DOHH2 (cell line): Measurements from ENCODE around the gene VAV2.

Experiments
- H3F3A ChIP-seq: fragments of 200-600 bp; sonication (generic), shearing (Covaris generic); 2 replicates; pipeline ENCODE4 v1.6.0; 2016; ENCODE audit warnings: antibody characterized with exemption, mild to moderate bottlenecking; ENCODE audit not compliant: control insufficient read depth, insufficient read depth
- H3K27ac ChIP-seq: fragments of 200-600 bp; sonication (generic); 2 replicates; pipeline ENCODE4 v1.5.1; 2014; ENCODE audit warnings: low read depth, mild to moderate bottlenecking, low read length, moderate library complexity
- H3K27me3 ChIP-seq: fragments of 200-600 bp; sonication (generic); 2 replicates; pipeline ENCODE4 v1.6.1; 2014; ENCODE audit warnings: mild to moderate bottlenecking, low read length, mixed read lengths; ENCODE audit not compliant: control insufficient read depth
- H3K36me3 ChIP-seq: fragments of 200-600 bp; sonication (generic); 2 replicates; pipeline ENCODE4 v1.6.1; 2014; ENCODE audit warnings: mild to moderate bottlenecking, low read length, moderate library complexity, mixed read lengths; ENCODE audit not compliant: control insufficient read depth
- H3K4me1 ChIP-seq: fragments of 200-600 bp; sonication (generic); 2 replicates; pipeline ENCODE4 v1.6.1; 2014; ENCODE audit warnings: mild to moderate bottlenecking, low read length, mixed read lengths; ENCODE audit not compliant: control insufficient read depth
- H3K4me2 ChIP-seq: fragments of 200-600 bp; sonication (generic); 2 replicates; pipeline ENCODE4 v1.6.0; 2014; ENCODE audit warnings: mild to moderate bottlenecking, low read length, moderate library complexity
- H3K4me3 ChIP-seq: fragments of 200-600 bp; sonication (generic); 2 replicates; pipeline ENCODE4 v1.5.1; 2014; ENCODE audit warnings: mild to moderate bottlenecking, low read length, mixed read lengths
- H3K79me2 ChIP-seq: fragments of 200-600 bp; sonication (generic); 2 replicates; pipeline ENCODE4 v1.6.1; 2014; ENCODE audit warnings: mild to moderate bottlenecking, low read length, mixed read lengths; ENCODE audit not compliant: control insufficient read depth
- H3K9me2 ChIP-seq: fragments of 200-600 bp; sonication (generic); replicated peaks from 2 replicates; pipeline ENCODE4 v1.6.1; 2014; ENCODE audit warnings: mild to moderate bottlenecking, low read length, mixed read lengths; ENCODE audit not compliant: control insufficient read depth
- H3K9me3 ChIP-seq: fragments of 200-600 bp; sonication (generic); 2 replicates; pipeline ENCODE4 v1.6.1; 2014; ENCODE audit warnings: antibody characterized with exemption, low read length, mixed read lengths; ENCODE audit not compliant: control insufficient read depth, insufficient read depth
- H4K20me1 ChIP-seq: fragments of 200-600 bp; sonication (generic); 2 replicates; pipeline ENCODE4 v1.6.0; 2014; ENCODE audit warnings: low read depth, mild to moderate bottlenecking, antibody characterized with exemption, low read length, moderate library complexity; ENCODE audit not compliant: control insufficient read depth, insufficient read depth
- CTCF ChIP-seq: fragments of 200-600 bp; sonication (generic); IDR thresholded peaks from one replicate; pipeline ENCODE4 v1.5.1; 2014; ENCODE audit warnings: antibody characterized with exemption, mild to moderate bottlenecking, low read depth, low read length; ENCODE audit not compliant: poor library complexity, severe bottlenecking
- EZH2phosphoT487 ChIP-seq: fragments of 200-600 bp; sonication (generic); IDR thresholded peaks from 2 replicates; pipeline ENCODE4 v1.6.1; 2017; ENCODE audit warnings: borderline replicate concordance, mild to moderate bottlenecking, antibody characterized with exemption, low read length, moderate library complexity, mixed read lengths

The VAV2 gene

GRCh38 chr9:133793471-133793870, 198.7 kb downstream of the VAV2 start:
- TF ChIP-seq CTCF = no peak
- no peak for TF ChIP-seq EZH2phosphoT487
- no peaks in the 10 kb centered on the region for H3K9me3 ChIP-seq
- no peaks in the 10 kb centered on the region for H4K20me1 ChIP-seq
- H3F3A ChIP-seq = no peaks in the 10 kb centered on the region; the same call in 1 of the 2 replicates
- H3K4me1 ChIP-seq = peaks cover 26% of the 10 kb centered on the region
- peak overlapping the region; percentile 68 for H3K4me2 ChIP-seq
- peak overlapping the region; percentile 46 for H3K4me3 ChIP-seq
- H3K9me2 ChIP-seq = no peaks in the 10 kb centered on the region
- H3K27ac ChIP-seq = 0 out of 2 replicates have a peak overlapping the region, but pooled peaks have one; percentile 9
- no peaks in the 10 kb centered on the region for H3K79me2 ChIP-seq
- no peaks in the 10 kb centered on the region for H3K27me3 ChIP-seq
- H3K36me3 ChIP-seq = peaks cover 13% of the 10 kb centered on the region; the same call in 1 of the 2 replicates

GRCh38 chr9:133792721-133793470, 199.2 kb downstream of the VAV2 start:
- Histone ChIP-seq H3K27ac (no peak overlapping the region), H3K27me3 (no peaks in the 10 kb centered on the region), H3K4me1 (peaks cover 30% of the 10 kb centered on the region), H3K4me3 (peak overlapping the region; percentile 46), H3K4me2 (peak overlapping the region; percentile 68), H3K9me3 (no peaks in the 10 kb centered on the region), H4K20me1 (no peaks in the 10 kb centered on the region), H3F3A (no peaks in the 10 kb centered on the region; the same call in 1 of the 2 replicates), H3K36me3 (peaks cover 13% of the 10 kb centered on the region; the same call in 1 of the 2 replicates), H3K9me2 (no peaks in the 10 kb centered on the region), H3K79me2 (no peaks in the 10 kb centered on the region)
- TF ChIP-seq EZH2phosphoT487 = no peak
- TF ChIP-seq CTCF = peak; percentile 86

GRCh38 chr9:133791735-133792649, 200.1 kb downstream of the VAV2 start:
- Histone ChIP-seq H3K27me3 (no peaks in the 10 kb centered on the region), H3K27ac (no peak overlapping the region), H3F3A (no peaks in the 10 kb centered on the region; the same call in 1 of the 2 replicates), H3K9me3 (no peaks in the 10 kb centered on the region), H3K79me2 (no peaks in the 10 kb centered on the region), H3K4me3 (no peak overlapping the region), H3K4me1 (peaks cover 39% of the 10 kb centered on the region), H4K20me1 (no peaks in the 10 kb centered on the region), H3K36me3 (peaks cover 13% of the 10 kb centered on the region; the same call in 1 of the 2 replicates), H3K9me2 (no peaks in the 10 kb centered on the region), H3K4me2 (no peak overlapping the region)
- TF ChIP-seq EZH2phosphoT487 = no peak
- TF ChIP-seq CTCF = no peak
